PC-3 (cell line): ENCODE results near the gene ZNF79.

ENCODE experiments used
- CTCF ChIP-seq: fragments of 300-600 bp; sonication (generic); conservative IDR thresholded peaks from 2 replicates; pipeline ENCODE4 v1.5.1; 2017; ENCODE audit warnings: antibody characterized with exemption, low read depth, mild to moderate bottlenecking, low read length
- EZH2phosphoT487 ChIP-seq: fragments of 300-600 bp; sonication (generic); IDR thresholded peaks from 2 replicates; pipeline ENCODE4 v1.6.1; 2018; ENCODE audit warnings: mild to moderate bottlenecking, antibody characterized with exemption, low read length, borderline replicate concordance

GRCh38 chr9:127452691-127453090, 28.5 kb downstream of the ZNF79 start:
- TF ChIP-seq CTCF: no peak
- TF ChIP-seq EZH2phosphoT487: no peak
